Glomerular endothelial cell (primary cell): Measurements from ENCODE around the gene ABLIM2. TPM values are rescaled to one million over a fixed set of nuclear protein-coding genes. Genes with fewer than 3 reads are reported as not detected.
A peak's percentile ranks its signal among the peaks of the same experiment; 100 is the strongest.

Experiments used
- DNase-seq: peaks from one replicate; pipeline ENCODE4 v3.0.0-alpha.2; 2011; ENCODE audit warnings: low read depth, low spot score; ENCODE audit errors: extremely low read depth
- total RNA-seq: library from RNA; depleted of rRNA; stranded (reverse); fragments of >200 nt; gene quantifications from 2 replicates; pipeline ENCODE4 v1.2.3, GENCODE V29; 2015

Gene ABLIM2
- total RNA-seq, 1 donor from 2014 or later: 0.99 TPM

DNA sequence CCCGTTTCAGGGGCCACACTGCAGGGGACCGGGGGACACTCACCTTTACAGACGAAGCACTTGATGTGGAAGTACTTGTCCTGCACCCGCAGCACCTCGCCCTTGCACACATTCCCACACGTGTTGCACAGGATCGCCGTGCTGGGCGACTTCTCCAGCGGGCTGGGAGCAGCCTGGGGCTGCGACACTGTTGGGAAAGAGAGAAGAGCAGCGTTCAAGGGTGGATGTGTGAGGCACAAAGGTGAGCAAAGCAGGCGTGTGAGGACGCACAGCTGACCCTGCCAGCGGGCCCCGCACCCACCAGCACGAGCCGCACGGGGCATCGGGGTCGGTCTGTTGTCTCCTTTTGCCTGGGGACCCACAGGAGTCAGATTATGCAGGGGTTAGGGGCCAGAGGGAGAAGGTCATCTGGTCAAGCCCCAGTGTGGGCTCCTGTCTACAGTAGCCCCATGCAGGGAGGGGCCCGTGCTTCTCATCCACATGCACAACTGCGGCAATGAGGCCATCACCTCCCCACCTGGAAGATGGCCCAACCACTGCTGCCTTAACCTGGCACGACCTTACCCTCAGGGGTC, 52.1 kb downstream of the ABLIM2 start:
- DNase-seq: no peak

DNA sequence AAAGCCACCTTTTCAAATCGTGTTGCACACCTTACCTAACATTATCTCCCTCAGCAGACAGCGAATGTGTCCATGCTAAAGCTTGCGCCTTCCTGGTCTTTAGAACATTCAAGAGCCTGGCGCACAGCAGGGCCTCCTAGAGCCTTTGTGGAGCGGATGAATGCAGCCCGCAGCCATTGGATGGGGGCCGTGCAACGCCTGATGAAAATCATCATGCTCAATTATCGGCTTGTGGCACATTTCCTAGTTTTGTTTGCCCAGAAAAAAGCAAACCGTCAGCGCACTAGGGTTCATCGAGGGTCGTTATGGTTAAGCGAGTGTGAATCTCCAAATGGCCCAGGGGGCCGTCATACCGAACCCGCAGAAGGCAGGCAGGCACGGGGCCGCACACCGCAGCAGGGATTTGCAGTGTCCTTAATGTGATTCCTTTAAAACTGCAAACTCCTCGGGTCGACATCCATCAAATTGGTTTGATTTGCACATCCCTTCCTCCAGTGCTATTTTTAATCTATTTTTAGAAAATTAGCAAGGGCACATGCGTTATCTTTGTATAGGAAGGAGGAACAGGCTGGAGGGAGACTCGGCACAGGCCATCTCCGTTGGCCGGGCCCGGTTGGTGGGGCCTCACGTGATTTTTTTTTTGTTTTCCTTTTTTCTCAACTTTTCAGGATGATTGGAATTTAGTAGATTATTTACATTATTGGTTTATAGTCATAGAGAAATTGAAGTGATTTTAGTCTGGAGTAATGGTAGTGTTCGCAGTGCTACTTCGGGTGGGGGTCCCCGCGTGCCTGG, 53.1 kb downstream of the ABLIM2 start:
- DNase-seq: no peak

DNA sequence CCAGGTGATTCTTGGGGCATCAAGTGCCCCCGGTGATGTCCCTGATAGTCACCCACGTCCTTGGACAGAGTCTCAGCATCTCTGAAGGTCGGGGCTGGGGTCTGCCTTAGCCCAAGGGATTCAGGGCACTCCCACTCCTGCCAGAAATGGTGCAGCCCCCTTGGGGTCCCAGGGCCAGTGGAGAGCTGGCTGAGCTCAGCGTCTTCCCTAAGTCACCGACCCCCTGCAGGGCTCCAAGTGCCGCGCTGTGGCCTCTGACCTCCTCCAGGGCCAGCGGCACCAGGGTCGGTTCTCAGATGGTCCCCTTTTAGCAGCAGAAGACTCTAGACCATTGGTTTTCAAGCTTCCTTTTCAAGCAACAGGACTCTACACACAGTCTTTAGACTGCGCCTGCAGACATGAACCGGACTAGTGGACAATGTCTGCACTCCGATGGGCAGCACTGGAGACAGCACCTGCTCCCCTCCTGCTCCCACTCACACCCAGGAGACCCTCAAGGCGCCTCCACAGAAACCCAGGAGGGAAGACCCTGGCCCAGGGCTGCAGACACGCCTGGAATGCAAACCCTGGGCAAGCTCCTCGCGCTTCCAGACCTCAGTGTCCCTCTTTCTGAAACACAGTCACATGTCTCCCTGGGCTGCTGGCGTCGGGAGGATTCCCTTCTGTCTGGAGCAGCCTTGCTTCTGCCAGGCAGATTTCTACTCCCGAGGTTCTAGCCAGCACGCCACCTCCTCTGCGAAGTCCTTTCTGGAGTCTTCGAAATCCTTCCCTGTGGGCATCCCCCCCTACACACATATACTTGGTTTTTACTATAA, 53.9 kb downstream of the ABLIM2 start:
- DNase-seq: no peak

DNA sequence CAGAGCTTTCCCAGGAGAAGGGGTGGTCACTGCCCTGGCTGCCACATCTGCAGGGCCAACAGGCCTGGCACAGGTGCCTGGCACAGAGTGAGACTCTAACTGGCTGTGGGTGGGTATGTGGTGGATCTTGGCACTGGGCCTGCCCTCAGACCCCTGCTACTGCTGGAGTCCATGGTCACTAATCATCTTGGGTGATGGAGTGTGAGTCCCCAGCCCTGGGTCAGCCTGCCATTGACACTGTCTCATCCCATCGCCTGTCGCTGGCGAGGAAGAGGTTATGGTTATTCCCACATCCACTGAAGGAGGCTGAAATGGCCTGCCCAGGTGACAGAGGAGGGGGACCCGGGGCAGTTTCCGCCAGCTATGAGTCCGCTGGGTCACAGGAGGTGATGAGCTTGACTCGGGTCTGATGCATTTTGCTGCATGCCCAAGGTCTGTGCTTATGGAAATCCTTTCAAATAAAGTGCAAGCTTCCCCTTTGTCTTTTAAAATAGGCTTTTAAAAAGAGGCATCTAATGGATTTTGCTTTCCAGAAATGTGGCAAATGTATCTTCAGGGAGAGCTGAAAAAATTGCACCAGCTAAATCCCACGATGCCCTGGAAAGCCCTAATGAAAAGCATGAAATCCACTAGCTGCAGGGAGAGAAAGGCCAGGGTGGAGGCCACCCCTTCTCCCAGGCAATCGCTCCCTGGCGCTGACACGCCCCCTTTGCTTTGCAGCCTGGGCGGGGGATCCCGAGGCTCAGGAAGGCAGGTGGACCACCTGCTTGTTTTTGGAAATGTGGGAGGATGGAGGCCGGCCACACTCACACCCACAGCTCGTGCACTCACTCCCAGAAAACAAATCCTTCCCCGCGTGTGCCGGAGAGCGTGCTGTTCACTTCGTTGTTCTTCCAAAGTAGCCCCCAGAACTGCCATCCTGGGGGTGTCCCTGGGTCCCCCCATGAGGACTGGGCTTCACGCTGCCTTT, 54.9 kb downstream of the ABLIM2 start:
- DNase-seq: no peak

DNA sequence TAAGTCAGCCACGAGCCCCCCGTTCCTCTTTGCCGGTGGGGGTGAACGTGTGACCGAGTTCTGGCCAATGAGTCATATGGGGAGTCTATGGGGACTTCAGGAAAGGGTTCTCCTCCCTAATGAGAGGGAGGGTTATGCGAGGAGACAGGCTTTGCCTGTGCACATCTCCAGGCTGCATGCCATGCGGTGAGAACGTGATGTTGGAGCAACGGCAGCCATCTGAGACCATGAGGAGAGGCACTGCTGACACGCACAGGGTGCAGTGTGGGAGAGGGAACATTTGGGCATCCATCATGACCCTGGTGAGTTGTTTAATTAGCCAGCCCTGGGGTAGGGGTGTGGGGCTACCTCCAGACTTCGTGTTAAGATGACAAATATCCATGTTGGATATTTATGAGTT, 55.8 kb downstream of the ABLIM2 start:
- DNase-seq: no peak

DNA sequence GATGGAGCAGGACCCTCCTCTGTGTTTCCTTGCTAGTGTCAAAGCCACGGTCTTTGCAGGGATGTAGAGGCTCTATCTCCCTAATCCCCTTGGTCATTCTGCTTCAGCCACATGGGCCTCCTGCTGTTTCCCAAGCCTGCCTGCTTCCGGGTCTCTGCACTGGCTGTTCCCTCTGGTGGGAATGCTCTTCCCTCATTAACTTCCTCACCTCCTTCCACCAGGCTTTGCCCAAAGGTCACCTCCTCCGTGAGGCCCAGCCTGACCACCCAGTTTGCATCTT, 56.6 kb downstream of the ABLIM2 start:
- no peak for DNase-seq

DNA sequence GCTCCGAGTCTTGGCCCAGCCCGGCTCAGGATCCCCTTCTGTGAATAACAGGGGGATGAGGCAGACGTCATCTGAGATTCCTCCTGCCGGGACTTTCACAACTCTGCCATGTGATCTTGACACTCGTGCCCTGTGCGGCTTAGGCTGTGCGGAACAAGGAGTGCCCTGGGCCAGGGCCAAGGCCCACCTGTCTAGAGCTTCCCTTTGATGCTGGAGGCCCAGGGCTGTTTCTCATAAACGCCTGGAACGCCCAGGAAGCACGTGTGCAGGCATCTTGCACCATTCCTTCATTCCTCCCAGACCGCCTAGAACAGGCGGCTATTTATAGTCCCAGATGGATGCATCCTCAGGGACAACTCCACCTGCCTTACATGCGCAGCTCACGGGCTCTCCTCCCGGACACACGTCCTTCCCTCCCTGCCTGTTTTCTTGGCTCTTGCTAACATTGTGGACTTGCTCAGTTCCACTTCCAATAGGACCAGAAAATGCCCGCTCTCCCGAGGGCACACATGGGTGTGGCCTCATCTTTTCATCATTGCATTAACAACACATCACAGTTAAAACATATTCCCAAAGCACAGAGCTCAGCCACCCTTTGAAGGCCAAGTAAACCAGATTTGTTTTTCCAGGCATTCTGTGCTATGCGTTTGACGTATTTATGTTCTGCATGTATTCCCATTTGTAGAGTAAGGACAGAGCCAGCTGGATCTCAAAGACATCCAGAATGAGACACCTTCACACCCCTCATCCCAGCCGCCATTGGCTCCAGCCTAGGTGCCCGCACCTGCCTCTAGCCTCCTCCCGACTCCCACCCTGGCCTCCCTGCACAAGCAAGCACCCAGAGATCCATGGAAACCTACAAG, 57.2 kb downstream of the ABLIM2 start:
- DNase-seq: no peak

DNA sequence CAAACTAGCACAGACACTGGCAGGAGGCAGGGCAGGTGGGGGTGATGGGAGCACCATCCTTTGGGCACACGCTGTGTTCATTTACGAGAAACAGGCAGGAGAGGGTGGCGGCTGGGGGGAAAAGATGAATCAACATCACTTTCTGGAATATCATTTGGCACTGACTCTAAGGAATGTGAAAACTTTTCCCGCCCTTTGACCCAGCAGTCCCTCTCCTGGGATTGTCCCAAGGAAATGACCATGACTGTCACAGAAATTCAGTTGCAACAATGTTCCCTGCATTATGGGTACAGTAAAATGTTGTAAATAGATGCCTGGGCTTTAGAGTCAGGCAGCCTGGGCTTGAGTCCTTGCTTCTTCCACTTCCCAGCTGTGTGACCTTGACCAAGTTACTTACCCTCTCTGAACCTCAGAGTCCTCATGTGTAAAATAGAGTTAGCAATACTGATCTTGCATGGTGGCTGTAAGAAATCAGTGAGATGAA, 58.6 kb downstream of the ABLIM2 start:
- DNase-seq: no peak

DNA sequence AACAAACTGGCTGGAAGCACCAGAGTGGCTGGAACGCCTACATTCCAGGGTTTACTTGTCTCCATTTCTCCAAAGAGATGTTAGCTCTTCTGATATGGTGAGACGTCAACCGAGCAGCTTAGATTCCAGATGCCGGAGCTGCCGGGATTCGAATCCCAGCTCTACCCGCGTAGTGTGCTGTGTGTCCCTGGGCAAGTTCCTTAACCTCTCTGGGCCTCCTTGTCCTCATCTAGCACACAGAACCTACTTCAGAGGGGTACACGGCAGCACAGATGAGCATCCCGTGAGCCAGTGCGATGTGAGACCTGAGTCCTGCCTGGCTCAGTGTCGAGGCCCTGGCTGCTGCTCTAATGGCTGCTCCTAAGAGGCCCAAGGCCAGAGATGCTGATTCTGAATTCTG, 60.1 kb downstream of the ABLIM2 start:
- DNase-seq: no peak

DNA sequence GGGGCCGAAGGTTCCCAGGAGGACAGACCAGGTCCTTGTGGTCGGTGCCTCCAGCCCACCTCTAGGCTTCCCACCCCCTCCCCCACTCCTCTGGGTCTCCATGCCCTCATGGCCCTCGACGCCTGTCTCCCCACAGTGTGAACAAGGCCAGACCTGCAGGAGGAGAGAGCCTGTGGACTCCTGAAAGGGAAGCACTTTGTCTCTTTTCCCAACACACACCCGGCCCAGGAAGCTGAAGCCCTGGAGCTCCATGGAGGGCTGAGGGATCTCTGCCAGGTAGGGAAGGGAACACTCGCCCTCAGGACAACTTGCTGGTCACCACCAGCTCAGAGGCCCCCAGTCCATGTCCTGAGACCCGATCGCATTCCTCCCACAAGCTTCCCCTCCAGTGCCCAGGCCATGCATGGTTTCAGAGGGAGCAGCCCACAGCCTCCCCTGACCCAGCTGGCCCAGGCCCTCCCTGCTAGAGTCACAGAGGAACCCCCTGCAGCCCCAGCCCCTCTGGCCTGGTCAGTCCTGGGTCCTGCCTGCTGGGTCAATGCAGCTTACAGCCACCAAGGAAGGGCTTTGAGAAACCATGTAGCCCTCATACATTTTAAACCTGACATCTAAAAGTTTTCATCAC, 60.8 kb downstream of the ABLIM2 start:
- DNase-seq: no peak

DNA sequence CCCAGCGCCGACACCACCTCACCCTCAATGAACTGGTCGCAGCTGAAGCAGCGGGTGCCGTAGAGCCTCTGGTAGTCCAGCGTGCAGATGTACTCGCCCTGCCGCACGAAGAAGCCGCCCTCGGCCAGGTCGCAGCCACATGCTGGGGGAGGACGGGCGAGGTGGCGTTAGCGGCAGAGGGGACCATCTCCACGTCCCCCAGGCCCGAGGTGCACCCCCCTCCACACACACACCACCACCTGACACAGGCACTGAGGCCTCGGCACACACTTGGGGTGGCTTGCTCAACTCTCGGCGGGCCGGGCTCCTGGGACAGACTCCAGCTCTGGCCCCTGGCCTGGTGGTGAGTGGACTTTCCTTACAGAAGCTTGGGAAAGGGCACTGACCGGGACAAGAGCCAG, 61.5 kb downstream of the ABLIM2 start:
- no peak for DNase-seq

DNA sequence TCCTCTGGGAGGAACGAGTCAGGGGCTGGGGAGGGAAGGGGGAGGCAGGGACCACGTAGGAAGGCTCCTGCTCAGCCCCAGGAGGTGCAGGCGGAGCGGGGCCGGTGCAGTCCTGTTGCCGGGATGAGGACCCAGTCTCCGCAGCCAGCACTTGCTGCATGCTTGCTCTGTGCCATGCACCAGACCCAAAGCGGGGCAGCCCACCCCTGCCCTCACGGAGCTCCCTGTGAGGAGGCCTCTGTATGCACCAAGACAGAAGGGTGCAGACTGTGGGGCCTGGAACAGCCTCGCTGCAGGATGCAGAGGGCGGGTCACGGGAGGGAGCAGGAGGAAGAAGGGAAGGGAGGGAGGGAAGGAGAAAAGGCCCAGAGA, 61.9 kb downstream of the ABLIM2 start:
- no peak for DNase-seq

DNA sequence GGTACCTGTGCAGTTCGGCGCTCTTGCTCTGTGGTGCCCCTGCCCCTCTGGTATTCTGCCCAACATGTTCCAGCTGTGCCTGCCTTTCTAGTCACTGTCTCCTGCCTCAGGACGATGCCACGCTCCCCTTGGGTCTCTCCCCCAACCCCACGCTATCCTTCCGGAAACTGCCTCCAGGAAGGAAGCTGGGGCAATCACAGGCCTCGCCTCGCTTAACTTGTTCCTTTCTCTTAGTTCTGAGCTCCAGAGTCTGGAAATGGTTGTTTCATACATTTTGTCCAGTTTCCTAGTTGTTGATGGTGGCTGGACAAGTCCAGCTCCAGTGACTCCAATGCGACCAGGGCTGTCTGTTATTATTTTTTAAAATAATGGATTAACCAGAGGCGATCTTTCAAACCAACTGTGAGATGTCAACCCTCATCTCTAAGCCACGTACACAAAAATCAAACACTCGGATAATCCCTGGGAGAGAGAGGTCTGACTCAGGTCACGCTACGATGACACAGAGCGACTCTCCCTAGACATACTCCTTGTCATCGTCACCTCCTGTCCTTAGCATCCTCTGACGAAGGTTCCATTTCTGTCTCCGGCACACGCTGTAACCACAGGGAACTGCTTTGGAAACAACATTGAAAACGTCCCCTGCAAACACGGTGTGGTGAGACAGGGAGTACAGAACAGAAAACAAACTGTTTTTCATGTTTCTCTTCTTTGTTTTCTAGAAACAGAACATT, 62.5 kb downstream of the ABLIM2 start:
- DNase-seq: no peak

DNA sequence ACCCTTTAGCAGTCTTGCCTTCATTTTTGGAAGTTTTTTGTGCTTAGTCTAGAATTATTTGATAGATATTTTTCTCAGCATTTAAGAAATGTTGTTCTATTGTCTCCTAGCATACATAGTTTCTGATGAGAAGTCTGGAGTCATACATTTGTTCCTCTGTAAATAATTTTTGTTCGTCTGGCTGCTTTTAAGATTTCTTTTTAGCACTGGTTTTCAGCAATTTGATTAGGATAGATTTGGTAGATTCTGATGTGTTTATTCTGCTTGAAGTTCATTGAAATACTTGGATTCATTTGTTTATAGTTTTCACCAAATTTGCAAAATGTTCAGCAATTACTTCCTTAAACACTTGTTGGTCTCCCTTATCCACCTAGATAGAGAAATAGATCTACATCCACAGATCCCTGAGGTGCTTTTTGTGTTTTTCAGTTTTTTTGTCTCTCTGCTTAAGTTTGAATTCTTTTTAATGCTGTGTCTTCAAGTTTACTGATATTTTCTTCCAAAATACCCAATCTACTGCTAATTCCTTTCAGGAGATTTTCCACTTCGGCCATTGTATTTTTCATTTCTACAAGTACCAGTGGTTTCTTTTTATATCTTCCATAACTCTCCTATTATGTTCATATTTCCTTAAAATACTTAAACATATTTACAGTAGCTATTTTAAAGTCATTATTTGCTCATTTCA, 64.9 kb downstream of the ABLIM2 start:
- DNase-seq: no peak

DNA sequence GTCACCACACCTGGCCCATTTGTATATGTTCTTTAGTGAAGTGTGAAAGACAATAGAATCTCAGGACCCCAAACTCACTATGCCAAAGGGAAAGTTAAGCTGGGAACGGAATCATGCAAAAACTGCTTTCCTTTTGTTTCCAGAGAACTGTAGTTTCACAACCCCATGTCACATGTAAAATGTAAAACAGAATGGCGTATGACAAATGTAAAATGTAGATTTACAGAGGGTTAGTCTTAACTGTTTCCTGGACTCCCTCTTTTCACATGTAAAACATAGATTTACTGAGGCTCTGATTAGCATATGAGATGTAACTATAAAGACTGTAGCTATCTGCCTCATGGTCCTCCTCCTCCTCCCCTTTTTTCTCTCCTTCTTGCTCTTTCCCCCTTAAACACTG, 66.3 kb downstream of the ABLIM2 start:
- DNase-seq: no peak

DNA sequence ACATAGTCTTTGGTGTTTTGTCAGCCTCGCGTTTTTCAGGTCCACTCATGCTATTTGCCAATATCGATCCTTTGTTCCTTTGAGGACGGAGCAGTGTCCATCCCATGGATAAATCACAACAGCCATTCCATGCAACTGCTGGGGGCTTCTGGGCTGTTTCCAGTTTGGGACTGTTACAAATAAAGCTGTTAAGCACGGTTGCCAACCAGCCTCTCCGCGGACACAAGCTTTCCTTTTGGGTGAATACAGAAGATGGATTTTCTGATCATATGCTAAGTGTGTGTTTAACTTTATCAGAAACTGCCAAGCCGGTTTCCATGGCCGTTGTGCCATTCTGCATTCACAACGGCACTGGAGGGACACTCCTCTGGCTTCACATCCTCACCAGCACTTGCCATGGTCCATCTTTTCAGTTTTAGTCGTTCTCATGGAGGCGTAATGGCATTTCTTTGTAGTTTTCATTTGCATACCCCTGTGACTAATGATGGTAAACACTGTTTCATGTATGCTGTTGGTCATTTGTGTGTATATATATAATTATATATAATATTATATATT, 67.8 kb downstream of the ABLIM2 start:
- no peak for DNase-seq

DNA sequence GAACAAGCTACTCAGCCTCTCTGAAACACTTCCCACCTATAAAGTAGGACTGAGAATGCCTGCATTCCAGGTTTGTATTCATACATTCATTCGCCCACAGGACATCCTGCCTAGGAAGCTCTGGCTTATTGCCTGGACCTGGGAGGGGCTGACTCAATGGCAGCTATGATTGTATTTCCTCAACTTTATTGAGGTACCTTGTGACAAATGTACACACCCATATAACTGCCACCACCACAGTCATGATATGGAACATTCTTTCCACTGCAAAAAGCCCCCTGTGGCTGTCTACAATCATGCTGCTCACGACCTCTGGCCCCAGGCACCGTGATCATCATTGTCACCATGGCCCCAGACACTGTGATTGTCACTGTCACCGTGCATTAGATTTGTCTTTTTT, 68.3 kb downstream of the ABLIM2 start:
- DNase-seq: peak; percentile 57

DNA sequence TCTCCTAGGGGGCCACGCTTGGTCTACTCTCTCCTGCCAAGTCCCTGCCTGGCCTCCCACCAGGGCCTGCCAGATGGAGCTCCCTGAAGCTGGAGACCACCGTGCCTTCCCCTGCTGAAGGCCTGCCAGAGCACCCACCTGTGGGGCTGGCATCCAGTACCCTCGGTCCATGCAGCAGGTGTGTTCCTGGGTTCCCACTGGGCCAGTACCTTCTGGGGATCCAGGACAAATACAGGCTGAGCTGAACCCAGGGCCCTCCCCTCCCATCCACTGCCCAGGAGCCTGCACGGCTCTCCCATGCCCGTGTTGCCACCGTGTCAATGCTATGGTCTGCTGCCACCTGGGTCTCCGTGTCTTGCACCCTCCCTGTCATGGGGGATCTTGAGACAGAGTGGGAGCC, 68.8 kb downstream of the ABLIM2 start:
- no peak for DNase-seq
